ENCODE data around the gene LPAR6.
"Not testable (repeated sequence)": the region's sequence is repeated elsewhere in the genome, so short reads cannot be mapped to it uniquely, and the experiment has no call there.

The LPAR6 gene, protein sequence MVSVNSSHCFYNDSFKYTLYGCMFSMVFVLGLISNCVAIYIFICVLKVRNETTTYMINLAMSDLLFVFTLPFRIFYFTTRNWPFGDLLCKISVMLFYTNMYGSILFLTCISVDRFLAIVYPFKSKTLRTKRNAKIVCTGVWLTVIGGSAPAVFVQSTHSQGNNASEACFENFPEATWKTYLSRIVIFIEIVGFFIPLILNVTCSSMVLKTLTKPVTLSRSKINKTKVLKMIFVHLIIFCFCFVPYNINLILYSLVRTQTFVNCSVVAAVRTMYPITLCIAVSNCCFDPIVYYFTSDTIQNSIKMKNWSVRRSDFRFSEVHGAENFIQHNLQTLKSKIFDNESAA

GRCh38 chr13:48412881-48413351, at the start of gene LPAR6:
LPAR6 (minus strand) TSS chr13:48413113; CDS start chr13:48412423, 690 bp downstream.
- DNase-seq (ENCODE audit: low read depth in 2 of 2, low spot score in 1 of 2) = no peak

DNA sequence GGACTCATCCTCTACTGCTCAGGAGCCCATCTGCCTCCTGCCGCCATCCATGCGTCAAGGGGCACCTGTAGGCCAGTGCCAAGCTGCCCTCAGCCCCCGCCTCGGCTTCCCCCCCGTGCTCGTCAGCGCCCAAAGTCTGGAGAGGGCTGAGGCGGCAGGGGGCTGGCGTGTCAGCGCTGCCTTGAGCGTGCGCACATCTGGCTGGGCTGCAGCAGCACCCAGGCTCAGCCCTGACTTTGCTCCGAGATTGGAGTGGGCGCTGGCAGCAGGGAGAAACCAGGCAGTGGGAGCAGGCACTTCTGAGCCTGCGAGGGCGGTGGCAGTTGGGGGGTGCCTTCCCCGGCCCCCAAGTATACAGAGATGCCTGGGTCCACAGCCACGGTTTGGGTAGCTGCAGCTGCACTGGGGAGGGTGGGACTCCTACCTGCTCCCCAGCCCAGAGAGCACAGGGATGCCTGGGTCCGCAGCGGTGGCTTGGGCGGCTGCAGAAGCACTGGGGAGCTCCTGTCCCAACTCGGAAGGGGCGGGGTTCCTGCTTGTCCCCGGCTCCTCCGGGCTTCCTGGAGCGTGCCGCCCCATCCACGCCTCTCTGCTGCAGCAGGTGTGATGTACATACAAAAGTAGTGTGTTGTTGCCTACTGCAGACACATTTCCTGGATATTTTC, 44.8 kb upstream of the LPAR6 start:
- no peak for DNase-seq (ENCODE audit: low read depth in 2 of 2, low spot score in 1 of 2)

GRCh38 chr13:48456546-48456945, 43.6 kb upstream of the LPAR6 start:
- DNase-seq (ENCODE audit: low read depth in 2 of 2, low spot score in 1 of 2) = no peak

DNA sequence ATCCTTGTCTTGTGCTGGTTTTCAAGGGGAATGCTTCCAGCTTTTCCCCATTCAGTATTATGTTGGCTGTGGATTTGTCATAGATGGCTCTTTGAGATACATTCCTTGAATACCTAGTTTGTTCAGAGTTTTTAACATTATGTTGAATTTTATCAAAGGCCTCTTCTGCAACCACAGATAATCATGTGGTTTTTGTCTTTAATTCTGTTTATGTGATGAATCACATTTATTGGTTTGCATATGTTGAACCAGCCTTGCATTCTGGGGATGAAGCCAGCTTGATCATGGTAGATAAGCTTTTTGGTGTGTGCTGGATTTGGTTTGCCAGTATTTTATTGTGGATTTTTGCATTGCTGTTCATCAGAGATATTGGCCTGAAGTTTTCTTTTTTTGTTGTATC, 38.3 kb upstream of the LPAR6 start:
- not testable (repeated sequence) for DNase-seq (ENCODE audit: low read depth in 2 of 2, low spot score in 1 of 2)

GRCh38 chr13:48449656-48450055, 36.7 kb upstream of the LPAR6 start:
- no peak for DNase-seq (ENCODE audit: low read depth in 2 of 2, low spot score in 1 of 2)

DNA sequence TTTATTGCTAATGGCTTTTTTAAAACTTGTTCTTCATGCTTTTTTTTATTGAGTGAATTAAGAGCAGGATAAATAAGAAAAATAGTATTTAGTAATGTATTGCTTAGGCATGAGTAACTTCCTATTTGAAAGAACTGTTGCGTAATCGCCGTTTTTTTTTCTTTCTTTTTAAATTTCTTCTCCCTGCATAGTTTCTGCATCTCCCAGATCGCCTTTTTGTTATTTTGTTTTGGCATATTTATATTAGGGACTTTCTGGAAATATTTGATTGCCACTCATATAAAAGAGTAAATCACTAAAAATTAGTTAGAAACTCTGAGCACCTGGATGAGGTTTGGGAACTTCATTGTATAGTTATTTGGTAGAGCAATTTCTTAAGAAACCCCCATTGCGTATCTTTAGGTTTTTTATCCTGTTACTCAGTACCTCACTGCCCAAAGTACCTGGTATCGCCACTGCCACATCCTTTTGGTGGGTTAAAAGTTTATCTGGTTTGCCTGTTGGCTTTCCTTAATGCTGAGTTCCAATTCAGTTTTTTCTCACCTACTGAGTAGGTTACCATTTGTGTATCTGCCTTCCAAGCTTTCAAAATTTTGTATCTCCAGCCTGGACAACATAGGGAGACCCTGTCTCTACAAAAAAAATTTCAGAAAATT, 36.2 kb upstream of the LPAR6 start:
- DNase-seq (ENCODE audit: low read depth in 2 of 2, low spot score in 1 of 2) = no peak

GRCh38 chr13:48448285-48448958, 35.5 kb upstream of the LPAR6 start:
- DNase-seq (ENCODE audit: low read depth in 2 of 2, low spot score in 1 of 2) = no peak

GRCh38 chr13:48446464-48446863, 33.6 kb upstream of the LPAR6 start:
- no peak for DNase-seq (ENCODE audit: low read depth in 2 of 2, low spot score in 1 of 2)

DNA sequence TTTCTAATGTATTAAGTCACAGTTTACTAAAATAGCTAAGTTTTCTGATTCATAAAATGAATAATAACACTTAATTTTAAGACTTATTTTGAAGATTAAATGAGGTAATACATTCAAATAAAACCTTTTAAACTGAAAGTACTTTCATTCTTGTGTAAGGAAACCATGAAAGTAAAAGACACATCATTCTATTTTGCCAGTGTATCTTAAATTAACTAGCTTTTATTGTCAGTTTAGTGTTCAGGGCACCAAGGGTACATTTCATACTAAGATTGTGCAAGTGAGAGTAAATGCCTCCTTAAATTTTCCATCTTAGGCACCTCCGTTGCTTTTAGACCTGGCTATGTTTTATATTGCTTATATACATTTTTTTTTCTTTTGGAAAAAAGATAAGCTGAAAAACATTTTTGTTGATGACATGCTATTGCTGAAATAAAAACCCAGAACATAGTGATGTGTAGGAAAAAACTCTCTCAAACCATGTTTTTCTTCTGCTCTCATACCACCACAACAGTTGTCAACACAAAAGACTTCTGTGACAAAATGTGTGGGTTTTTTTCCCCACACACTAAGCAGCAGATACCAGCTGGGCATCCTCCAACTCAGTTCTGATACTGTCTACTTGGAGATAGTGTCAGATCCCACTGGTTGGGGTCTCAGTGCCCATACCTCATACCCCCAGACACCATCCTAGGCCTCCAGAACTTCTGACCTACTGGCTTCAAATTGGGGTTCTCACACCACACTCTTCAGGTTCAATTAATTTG, 30.7 kb upstream of the LPAR6 start:
- no peak for DNase-seq (ENCODE audit: low read depth in 2 of 2, low spot score in 1 of 2)

DNA sequence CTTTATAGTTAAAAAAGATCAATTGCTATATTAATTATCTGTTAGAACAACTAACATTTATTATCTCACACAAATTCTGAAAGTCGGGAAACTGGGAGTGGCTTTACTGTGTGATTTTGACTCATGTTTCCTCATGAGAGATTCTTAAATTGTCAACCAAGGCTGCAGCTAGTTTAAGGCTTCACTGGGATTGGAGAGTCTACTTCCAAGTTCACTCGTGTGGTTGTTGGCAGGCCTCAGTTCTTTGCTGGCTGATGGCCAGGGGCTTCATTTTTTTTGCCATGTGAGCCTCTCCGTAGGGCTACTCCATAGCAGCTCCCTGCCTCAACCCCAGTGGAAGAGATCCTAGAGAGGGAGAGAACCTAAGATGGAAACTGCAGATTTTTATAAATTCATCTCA, 24.5 kb upstream of the LPAR6 start:
- DNase-seq (ENCODE audit: low read depth in 2 of 2, low spot score in 1 of 2) = no peak

GRCh38 chr13:48436661-48437288, 23.9 kb upstream of the LPAR6 start:
- DNase-seq (ENCODE audit: low read depth in 2 of 2, low spot score in 1 of 2) = no peak

DNA sequence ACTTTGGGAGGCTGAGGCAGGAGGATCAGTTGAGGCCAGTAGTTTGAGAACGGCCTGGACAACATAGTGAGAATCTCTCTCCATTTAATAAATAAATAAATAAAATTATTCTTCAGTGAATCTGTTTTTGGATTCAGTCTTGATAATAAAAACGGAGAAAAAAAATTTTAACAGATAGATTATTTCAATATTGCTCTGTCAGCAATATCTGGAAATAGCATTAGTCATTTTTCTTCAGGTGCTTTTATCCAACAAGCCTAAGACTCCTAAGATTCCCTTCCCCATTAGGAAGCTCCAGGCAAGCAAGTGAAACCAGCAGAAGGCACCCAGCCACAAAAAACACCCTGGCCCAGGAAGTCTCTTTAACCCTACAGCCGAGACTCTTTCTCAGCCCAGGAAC, 21.3 kb upstream of the LPAR6 start:
- DNase-seq (ENCODE audit: low read depth in 2 of 2, low spot score in 1 of 2) = no peak

DNA sequence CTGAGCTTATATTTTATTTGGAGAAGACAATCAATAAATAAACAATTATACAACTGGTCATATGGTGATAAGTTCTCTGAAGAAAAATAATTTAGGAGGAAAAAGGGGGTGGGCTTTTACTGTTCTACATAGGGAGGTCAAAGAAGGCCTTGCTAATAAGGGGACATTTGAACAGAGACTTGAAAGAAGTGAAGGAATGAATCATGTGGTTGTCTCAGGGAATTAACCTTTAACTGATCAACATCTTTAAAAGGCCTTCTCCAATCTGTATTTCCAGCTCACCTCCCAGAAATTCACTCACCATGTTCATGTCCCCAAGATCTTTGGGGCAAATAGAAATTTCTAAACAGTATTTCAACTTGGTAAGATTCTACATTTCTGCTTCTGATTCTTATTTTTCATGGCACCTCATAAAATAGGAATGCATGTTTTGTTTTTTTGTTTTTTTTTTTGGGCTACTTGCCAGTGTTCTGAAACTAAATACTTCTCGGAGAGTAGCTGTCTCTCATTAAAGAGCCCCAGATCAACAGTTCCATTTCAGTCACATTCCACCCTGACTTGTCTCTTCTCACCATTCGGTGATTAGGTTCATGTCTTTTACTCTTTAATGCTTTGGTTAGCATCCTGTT, 19.2 kb upstream of the LPAR6 start:
- no peak for DNase-seq (ENCODE audit: low read depth in 2 of 2, low spot score in 1 of 2)

GRCh38 chr13:48431431-48431830, 18.5 kb upstream of the LPAR6 start:
- DNase-seq (ENCODE audit: low read depth in 2 of 2, low spot score in 1 of 2) = no peak

DNA sequence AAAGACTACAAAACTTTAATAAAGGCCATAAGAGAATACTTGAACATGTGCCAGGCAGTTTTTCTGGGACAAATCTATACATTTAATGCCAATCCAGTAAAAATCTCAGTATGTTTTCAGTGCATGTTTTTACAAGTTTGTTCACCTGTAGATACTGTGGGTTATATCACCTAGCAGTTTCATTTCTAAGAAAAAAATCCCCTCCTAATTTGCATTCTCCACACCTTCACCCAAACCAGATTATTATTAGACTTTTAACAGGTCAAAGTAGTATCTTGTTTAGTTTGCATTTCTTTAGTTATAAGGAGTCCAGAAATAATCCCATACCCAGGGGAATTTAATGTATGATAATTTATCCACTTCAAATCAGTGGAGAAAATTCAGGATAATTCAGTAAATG, 17.0 kb upstream of the LPAR6 start:
- no peak for DNase-seq (ENCODE audit: low read depth in 2 of 2, low spot score in 1 of 2)

DNA sequence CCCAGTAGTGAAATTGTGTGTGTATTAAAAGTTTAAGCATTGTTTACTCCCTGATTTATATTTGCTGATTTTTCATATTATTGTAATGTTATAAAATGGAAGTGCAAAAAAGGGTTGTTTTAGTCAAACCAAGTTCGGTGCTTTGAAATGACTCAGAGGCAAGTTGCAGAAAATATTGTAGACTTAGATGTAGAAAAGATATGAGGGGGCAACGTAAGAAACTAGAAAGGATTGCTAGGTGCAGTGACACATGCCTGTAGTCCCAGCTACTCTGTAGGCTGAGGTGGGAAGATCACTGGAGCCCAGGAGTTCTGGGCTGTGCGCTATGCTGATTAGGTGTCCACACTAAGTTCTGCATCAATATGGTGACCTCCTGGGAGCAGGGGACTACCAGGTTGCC, 16.1 kb upstream of the LPAR6 start:
- DNase-seq (ENCODE audit: low read depth in 2 of 2, low spot score in 1 of 2) = no peak

DNA sequence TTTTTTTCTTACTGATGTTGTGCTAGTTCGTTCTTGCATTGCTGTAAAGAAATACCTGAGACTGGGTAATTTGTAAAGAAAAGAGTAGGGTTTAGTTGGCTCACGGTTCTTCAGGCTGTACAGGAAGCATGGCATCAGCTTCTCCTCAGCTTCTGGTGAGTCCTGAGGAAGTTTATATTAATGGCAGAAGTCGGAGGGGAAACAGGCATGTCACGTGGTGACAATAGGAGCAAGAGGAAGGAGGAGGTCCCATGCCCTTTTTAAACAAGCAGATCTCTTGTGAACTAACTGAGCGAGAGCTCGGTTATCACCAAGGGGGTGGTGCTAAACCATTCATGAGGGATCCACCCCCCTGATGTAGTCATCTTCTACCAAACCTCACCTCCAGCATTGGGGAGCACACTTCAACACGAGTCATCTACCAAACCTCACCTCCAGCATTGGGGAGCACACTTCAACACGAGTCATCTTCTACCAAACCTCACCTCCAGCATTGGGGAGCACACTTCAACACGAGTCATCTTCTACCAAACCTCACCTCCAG, 13.9 kb upstream of the LPAR6 start:
- DNase-seq (ENCODE audit: low read depth in 2 of 2, low spot score in 1 of 2) = not testable (repeated sequence)

- DNase-seq (ENCODE audit: low read depth in 2 of 2, low spot score in 1 of 2) = no peak
These were observed 13.1 kb upstream of the LPAR6 start for GRCh38 chr13:48426052-48426451.

GRCh38 chr13:48424212-48424611, 11.3 kb upstream of the LPAR6 start:
- DNase-seq (ENCODE audit: low read depth in 2 of 2, low spot score in 1 of 2) = no peak

DNA sequence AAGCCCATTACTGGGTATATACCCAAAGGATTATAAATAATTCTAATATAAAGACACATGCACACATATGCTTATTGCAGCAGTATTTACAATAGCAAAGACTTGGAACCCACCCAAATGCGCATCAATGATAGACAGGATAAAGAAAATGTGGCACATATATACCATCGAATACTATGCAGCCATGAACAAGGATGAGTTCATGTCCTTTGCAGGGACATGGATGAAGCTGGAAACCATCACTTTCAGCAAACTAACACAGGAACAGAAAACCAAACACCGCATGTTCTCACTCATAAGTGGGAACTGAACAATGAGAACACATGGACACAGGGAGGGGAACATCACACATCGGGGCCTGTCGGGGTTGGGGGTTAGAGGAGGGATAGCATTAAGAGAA, 9.1 kb upstream of the LPAR6 start:
- DNase-seq (ENCODE audit: low read depth in 2 of 2, low spot score in 1 of 2) = not testable (repeated sequence)
